OCI-LY7 (cell line): ENCODE measurements around the gene PRADC1. TPM values are rescaled to one million over a fixed set of nuclear protein-coding genes. Genes with fewer than 3 reads are reported as not detected.

Experiments
- BruUV-seq: library from RNA; stranded (reverse); fragments of 400-500 nt; replicated peaks from 2 replicates; lab custom pipeline; 2021; lab: Mats Ljungman, UMichigan
- CTCF ChIA-PET: fragments of 300-600 bp; sonication (Branson Sonifier 250); formaldehyde crosslinking; loops from one replicate; lab custom pipeline; 2022; ENCODE audit warnings: antibody characterized with exemption; ENCODE audit not compliant: unreplicated experiment; lab: Charles Lee
- POLR2A ChIA-PET: fragments of 300-600 bp; sonication (Branson Sonifier 250); formaldehyde crosslinking; loops from one replicate; lab custom pipeline; 2022; ENCODE audit warnings: antibody characterized with exemption; lab: Charles Lee
- DNase-seq: peaks from one replicate; pipeline ENCODE4 v3.0.0-alpha.2; 2015; ENCODE audit warnings: low spot score
- H2AFZ ChIP-seq: fragments of 200-600 bp; sonication (generic), shearing (Covaris generic); 2 replicates; pipeline ENCODE4 v1.6.1; 2014; ENCODE audit warnings: mild to moderate bottlenecking, antibody characterized with exemption, low read length, moderate library complexity
- H3K27ac ChIP-seq: fragments of 200-600 bp; sonication (generic); 2 replicates; pipeline ENCODE4 v1.5.1; 2014; ENCODE audit warnings: mixed run types, low read depth, mild to moderate bottlenecking, moderate library complexity, low read length, inconsistent platforms; ENCODE audit not compliant: poor library complexity, severe bottlenecking
- H3K36me3 ChIP-seq: fragments of 200-600 bp; sonication (generic); 2 replicates; pipeline ENCODE4 v1.6.1; 2014; ENCODE audit warnings: mild to moderate bottlenecking, antibody characterized with exemption, low read length, moderate library complexity, mixed read lengths; ENCODE audit not compliant: insufficient read depth
- H3K4me1 ChIP-seq: fragments of 200-600 bp; sonication (generic); 2 replicates; pipeline ENCODE4 v1.5.1; 2014; ENCODE audit warnings: mild to moderate bottlenecking, low read length; ENCODE audit not compliant: insufficient read depth, poor library complexity, severe bottlenecking
- H3K4me2 ChIP-seq: fragments of 200-600 bp; sonication (generic); 2 replicates; pipeline ENCODE4 v1.6.1; 2014; ENCODE audit warnings: mild to moderate bottlenecking, low read length
- H3K4me3 ChIP-seq: fragments of 200-600 bp; sonication (generic); 2 replicates; pipeline ENCODE4 v1.5.1; 2014; ENCODE audit warnings: mild to moderate bottlenecking, low read depth, low read length; ENCODE audit not compliant: poor library complexity, severe bottlenecking
- H3K79me2 ChIP-seq: fragments of 200-600 bp; sonication (generic); 2 replicates; pipeline ENCODE4 v1.6.1; 2016; ENCODE audit warnings: low read depth, mild to moderate bottlenecking, low read length, moderate library complexity, mixed read lengths; ENCODE audit not compliant: insufficient read depth
- H3K9me2 ChIP-seq: fragments of 200-600 bp; sonication (generic); 2 replicates; pipeline ENCODE4 v1.6.1; 2016; ENCODE audit warnings: mild to moderate bottlenecking, low read length, mixed read lengths; ENCODE audit not compliant: insufficient read depth
- H3K9me3 ChIP-seq: fragments of 200-600 bp; sonication (generic); 2 replicates; pipeline ENCODE4 v1.6.1; 2014; ENCODE audit warnings: mild to moderate bottlenecking, mixed run types, low read length, mixed read lengths
- H4K20me1 ChIP-seq: fragments of 200-600 bp; sonication (generic); 2 replicates; pipeline ENCODE4 v1.6.1; 2014; ENCODE audit warnings: mild to moderate bottlenecking, antibody characterized with exemption, low read length, moderate library complexity, mixed read lengths; ENCODE audit not compliant: insufficient read depth
- EZH2phosphoT487 ChIP-seq: fragments of 200-600 bp; sonication (generic); IDR thresholded peaks from 2 replicates; pipeline ENCODE4 v1.6.1; 2018; ENCODE audit warnings: low read depth, borderline replicate concordance, mild to moderate bottlenecking, mixed run types, antibody characterized with exemption, low read length, moderate library complexity, mixed read lengths
- intact Hi-C: fragments of 100-400 bp; cut with micrococcal nuclease; formaldehyde crosslinking; loops from one replicate; pipeline ENCODE4 v1.10.0; 2022; ENCODE audit not compliant: unreplicated experiment
- total RNA-seq, 2 experiments: library from RNA; depleted of rRNA in 1 of 2; stranded (reverse); fragments of >200 nt in 1 of 2; shearing (Covaris generic) in 1 of 2; gene quantifications; 2 replicates each; pipeline ENCODE4 v1.2.3, GENCODE V29; 2014 to 2022
- TF ChIP-seq, protein P1 (sequence below): fragments of 200-600 bp; sonication (generic); conservative IDR thresholded peaks from 2 replicates; pipeline ENCODE4 v1.5.1; 2014; ENCODE audit warnings: mild to moderate bottlenecking, antibody characterized with exemption, low read length, moderate library complexity, mixed read lengths

PRADC1 gene
- total RNA-seq, 2 experiments from 2014 or later = 23.0 to 25.9 TPM

DNA sequence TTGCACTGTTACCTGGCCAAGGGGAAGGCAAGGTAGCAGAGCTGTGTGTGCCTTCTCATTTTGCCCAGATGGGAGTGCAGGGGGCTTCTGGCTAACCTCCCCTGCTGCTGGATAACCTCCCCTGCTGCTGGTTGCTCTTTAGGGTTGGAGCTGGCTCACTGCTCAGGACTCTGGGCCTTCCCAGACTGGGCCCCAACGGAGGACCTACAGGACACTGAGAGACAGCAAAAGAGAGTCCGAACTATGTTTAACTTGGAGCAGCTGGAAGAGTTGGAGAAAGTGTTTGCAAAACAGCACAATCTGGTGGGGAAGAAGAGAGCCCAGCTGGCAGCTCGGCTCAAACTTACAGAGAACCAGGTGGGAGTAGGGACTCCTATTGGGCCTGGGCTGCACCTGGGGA, 24.8 kb downstream of the PRADC1 start:
- H3K4me2 ChIP-seq = no peak overlapping the region
- BruUV-seq = no TSS peak
- no peak overlapping the region for H3K27ac ChIP-seq
- CTCF ChIA-PET = no interaction called here
- intact Hi-C loops = no loop called here
- no peaks in the 10 kb centered on the region for H3K79me2 ChIP-seq
- no peaks in the 10 kb centered on the region for H4K20me1 ChIP-seq
- H3K4me3 ChIP-seq = no peak overlapping the region
- no peak overlapping the region for H2AFZ ChIP-seq
- no peaks in the 10 kb centered on the region for H3K9me2 ChIP-seq
- H3K36me3 ChIP-seq = no peaks in the 10 kb centered on the region
- TF ChIP-seq EZH2phosphoT487 = no peak
- TF ChIP-seq, protein P1, sequence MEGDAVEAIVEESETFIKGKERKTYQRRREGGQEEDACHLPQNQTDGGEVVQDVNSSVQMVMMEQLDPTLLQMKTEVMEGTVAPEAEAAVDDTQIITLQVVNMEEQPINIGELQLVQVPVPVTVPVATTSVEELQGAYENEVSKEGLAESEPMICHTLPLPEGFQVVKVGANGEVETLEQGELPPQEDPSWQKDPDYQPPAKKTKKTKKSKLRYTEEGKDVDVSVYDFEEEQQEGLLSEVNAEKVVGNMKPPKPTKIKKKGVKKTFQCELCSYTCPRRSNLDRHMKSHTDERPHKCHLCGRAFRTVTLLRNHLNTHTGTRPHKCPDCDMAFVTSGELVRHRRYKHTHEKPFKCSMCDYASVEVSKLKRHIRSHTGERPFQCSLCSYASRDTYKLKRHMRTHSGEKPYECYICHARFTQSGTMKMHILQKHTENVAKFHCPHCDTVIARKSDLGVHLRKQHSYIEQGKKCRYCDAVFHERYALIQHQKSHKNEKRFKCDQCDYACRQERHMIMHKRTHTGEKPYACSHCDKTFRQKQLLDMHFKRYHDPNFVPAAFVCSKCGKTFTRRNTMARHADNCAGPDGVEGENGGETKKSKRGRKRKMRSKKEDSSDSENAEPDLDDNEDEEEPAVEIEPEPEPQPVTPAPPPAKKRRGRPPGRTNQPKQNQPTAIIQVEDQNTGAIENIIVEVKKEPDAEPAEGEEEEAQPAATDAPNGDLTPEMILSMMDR = no peak
- no peak for DNase-seq
- no peaks in the 10 kb centered on the region for H3K9me3 ChIP-seq
- POLR2A ChIA-PET = interaction anchor here (0.6 to 1.0 kb wide), 4 partner anchors 15 to 328 kb away, joined by 3 to 11 read pairs (median 4); partner anchors contain the start of gene ALMS1
- H3K4me1 ChIP-seq = peaks cover 7% of the 10 kb centered on the region

DNA sequence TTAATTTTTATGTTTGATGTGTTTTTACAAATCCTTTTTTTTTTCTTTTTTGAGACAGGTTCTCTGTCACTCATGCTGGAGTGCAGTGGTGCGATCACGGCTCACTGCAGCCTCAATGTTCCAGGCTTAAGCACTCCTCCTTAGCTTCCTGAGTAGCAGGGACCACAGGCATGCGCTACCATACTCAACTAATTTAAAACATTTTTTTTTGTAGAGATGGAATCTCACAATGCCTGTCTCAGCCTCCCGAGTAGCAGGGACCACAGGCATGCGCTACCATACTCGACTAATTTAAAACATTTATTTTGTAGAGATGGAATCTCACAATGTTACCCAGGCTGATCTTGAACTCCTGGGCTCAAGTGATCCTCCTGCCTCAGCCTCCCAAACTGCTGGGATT, 27.4 kb downstream of the PRADC1 start:
- ChIA-PET CTCF (no interaction called here), POLR2A (no interaction called here)
- no peak for TF ChIP-seq EZH2phosphoT487
- TF ChIP-seq, protein P1 = no peak
- Histone ChIP-seq H2AFZ (no peak overlapping the region), H3K4me3 (no peak overlapping the region), H3K79me2 (no peaks in the 10 kb centered on the region), H3K9me2 (no peaks in the 10 kb centered on the region), H3K9me3 (no peaks in the 10 kb centered on the region), H3K27ac (no peak overlapping the region), H3K36me3 (no peaks in the 10 kb centered on the region), H3K4me2 (no peak overlapping the region), H4K20me1 (no peaks in the 10 kb centered on the region), H3K4me1 (no peaks in the 10 kb centered on the region)
- no TSS peak for BruUV-seq
- DNase-seq = no peak
- intact Hi-C loops = no loop called here

DNA sequence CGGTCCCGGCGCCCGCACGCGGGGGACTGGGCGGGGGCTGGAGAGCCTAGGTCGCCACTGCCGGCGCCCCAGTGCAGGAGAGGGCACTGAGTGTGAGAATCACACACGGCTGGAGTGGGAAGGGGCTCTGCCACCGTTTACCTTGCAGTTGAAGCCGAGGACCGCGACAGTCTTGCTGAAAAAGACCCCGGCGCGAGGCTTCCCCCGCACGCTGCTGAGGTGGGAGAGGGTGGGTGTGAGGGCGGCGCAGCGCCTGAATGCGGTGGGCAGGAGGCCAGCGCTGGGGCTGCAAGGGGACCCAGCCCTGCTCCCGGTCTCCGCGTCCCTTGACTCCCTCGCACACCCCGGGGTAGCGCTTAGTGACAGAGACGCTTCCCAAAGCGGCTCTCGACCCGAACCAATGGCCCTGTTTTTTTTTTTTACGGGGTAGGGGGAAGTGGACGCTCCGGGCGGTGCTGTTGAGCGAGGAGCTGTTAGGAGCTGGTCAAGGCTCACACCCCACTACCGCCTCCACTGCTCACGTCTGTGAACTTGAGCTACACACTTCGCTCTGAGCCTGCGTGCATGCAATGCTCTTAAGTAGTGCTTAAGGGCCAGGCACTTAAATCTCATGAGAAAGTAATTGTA, 29.9 kb downstream of the PRADC1 start:
- Histone ChIP-seq H3K9me2 (no peaks in the 10 kb centered on the region), H2AFZ (no peak overlapping the region), H3K4me1 (no peaks in the 10 kb centered on the region), H4K20me1 (no peaks in the 10 kb centered on the region), H3K36me3 (no peaks in the 10 kb centered on the region), H3K4me3 (no peak overlapping the region), H3K9me3 (no peaks in the 10 kb centered on the region), H3K79me2 (no peaks in the 10 kb centered on the region), H3K4me2 (no peak overlapping the region), H3K27ac (no peak overlapping the region)
- TF ChIP-seq, protein P1 = no peak
- no peak for TF ChIP-seq EZH2phosphoT487
- POLR2A ChIA-PET = no interaction called here
- no TSS peak for BruUV-seq
- CTCF ChIA-PET = no interaction called here
- intact Hi-C loops = no loop called here
- DNase-seq = no peak
